Body of pancreas (tissue), 4 donors: ENCODE measurements around the gene ATXN7L1. TPM values are rescaled to one million over a fixed set of nuclear protein-coding genes. Genes with fewer than 3 reads are reported as not detected.

Experiments used
- ATAC-seq: fragments of 150-250 bp; one replicate; pipeline ENCODE4 v1.9.1; 2016
- DNase-seq, 4 donors: peaks; one replicate each; pipeline ENCODE4 v3.0.0-alpha.2; 2019
- H3K27ac ChIP-seq, 4 donors: fragments of 200-600 bp; sonication (generic); 1 replicate in 3 of 4; 2 replicates in 1 of 4; pipeline versions ENCODE4 v1.5.1 to v1.6.1; 2016 to 2019; ENCODE audit warnings: mild to moderate bottlenecking in 1 of 4, mixed read lengths in 1 of 4, moderate library complexity in 1 of 4
- H3K27me3 ChIP-seq, 2 donors: fragments of 200-600 bp; sonication (generic); one replicate each; pipeline ENCODE4 v1.6.0; 2016; ENCODE audit warnings: mild to moderate bottlenecking in 1 of 2
- H3K36me3 ChIP-seq, 2 donors: fragments of 200-600 bp; sonication (generic); replicated peaks in 1 of 2; 2 replicates each; pipeline ENCODE4 v1.5.1; 2016; ENCODE audit warnings: low read depth in 2 of 2; ENCODE audit not compliant: insufficient read depth in 1 of 2
- H3K4me1 ChIP-seq: fragments of 200-600 bp; sonication (generic); one replicate; pipeline ENCODE4 v1.6.0; 2016
- H3K4me3 ChIP-seq, 2 donors: fragments of 200-600 bp; sonication (generic); 1 replicate in 1 of 2; 2 replicates in 1 of 2; pipeline ENCODE4 v1.5.1; 2016 to 2019
- H3K9me3 ChIP-seq, 3 donors: fragments of 200-600 bp; sonication (generic); 1 replicate in 2 of 3; 2 replicates in 1 of 3; pipeline ENCODE4 v1.5.1; 2016
- POLR2A ChIP-seq, 3 donors: fragments of 450-650 bp; IDR thresholded peaks; one replicate each; pipeline ENCODE4 v1.6.1; 2016; ENCODE audit warnings: antibody characterized with exemption in 3 of 3, mild to moderate bottlenecking in 2 of 3
- WGBS, 2 donors: methylation state at CpG; one replicate each; pipeline ENCODE4 v1.1.5; 2017; 5-methylcytosine and 5-hydroxymethylcytosine counted together
- intact Hi-C: fragments of 100-400 bp; cut with DNase I; formaldehyde crosslinking; loops from one replicate; pipeline ENCODE4 v1.15.1; 2023
- total RNA-seq, 2 donors: library from RNA; depleted of rRNA; stranded (reverse); fragments of >200 nt; gene quantifications; one replicate each; pipeline ENCODE4 v1.1.0, GENCODE V29; 2016
- TF ChIP-seq, protein P1 (sequence below), 7 experiments: fragments of 450-650 bp in 4 of 7; fragments of 200-600 bp in 3 of 7; sonication (generic) in 3 of 7; IDR thresholded peaks; one replicate each; pipeline ENCODE4 v1.5.1; 2016 to 2019; ENCODE audit warnings: antibody characterized with exemption in 7 of 7

ATXN7L1 gene
- total RNA-seq, 2 donors from 2014 or later: 6.6 to 8.0 TPM

DNA sequence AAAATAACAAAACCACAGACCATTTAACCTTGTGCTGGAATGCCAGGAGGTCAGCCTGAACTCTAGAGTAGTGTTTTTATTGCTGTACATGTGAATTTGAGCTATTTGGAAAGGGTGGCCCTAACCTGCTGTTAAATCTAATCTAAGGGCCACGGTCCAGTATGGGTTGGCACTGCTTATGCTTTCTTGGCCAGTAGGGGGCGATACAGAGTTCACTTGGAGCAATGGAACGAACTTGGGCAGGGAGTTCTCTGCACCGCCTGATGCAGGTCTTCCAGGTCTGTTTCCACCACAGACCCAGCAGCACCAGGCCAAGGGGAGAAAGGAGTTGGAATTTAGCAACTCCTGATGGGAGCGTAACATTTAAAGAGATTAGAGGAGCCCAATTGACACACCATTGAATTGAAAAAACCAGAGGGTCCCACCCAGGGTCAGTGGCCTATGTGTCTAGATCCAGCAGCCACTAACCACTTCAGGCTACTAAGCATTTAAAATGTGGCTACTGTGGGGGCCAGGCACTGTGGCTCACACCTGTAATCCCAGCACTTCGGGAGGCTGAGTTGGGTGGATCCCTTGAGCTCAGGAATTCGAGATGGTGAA is 219.4 kb downstream of the ATXN7L1 start:
- H3K4me3 ChIP-seq: no peak overlapping the region
- peaks cover 34% of the 10 kb centered on the region for H3K4me1 ChIP-seq
- H3K27me3 ChIP-seq: no peaks in the 10 kb centered on the region
- H3K27ac ChIP-seq: no peak overlapping the region
- intact Hi-C loops: loop anchor here (10.0 kb wide), 1 partner anchor 388 kb away; no protein-coding TSS in a partner anchor
- peak; percentile 31 to 60 (median 56) for DNase-seq
- H3K9me3 ChIP-seq: no peaks in the 10 kb centered on the region
- no peaks in the 10 kb centered on the region for H3K36me3 ChIP-seq
- TF ChIP-seq, protein P1, sequence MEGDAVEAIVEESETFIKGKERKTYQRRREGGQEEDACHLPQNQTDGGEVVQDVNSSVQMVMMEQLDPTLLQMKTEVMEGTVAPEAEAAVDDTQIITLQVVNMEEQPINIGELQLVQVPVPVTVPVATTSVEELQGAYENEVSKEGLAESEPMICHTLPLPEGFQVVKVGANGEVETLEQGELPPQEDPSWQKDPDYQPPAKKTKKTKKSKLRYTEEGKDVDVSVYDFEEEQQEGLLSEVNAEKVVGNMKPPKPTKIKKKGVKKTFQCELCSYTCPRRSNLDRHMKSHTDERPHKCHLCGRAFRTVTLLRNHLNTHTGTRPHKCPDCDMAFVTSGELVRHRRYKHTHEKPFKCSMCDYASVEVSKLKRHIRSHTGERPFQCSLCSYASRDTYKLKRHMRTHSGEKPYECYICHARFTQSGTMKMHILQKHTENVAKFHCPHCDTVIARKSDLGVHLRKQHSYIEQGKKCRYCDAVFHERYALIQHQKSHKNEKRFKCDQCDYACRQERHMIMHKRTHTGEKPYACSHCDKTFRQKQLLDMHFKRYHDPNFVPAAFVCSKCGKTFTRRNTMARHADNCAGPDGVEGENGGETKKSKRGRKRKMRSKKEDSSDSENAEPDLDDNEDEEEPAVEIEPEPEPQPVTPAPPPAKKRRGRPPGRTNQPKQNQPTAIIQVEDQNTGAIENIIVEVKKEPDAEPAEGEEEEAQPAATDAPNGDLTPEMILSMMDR (IDR thresholded peaks at IDR 0.05): peak; percentile 24 to 58 (median 48)
- TF ChIP-seq POLR2A (IDR thresholded peaks at IDR 0.05): no peak
- 63 to 100% methylated on average over 4 to 7 of the region's 7 CpGs for WGBS, 2 donors
- no peak for ATAC-seq

DNA sequence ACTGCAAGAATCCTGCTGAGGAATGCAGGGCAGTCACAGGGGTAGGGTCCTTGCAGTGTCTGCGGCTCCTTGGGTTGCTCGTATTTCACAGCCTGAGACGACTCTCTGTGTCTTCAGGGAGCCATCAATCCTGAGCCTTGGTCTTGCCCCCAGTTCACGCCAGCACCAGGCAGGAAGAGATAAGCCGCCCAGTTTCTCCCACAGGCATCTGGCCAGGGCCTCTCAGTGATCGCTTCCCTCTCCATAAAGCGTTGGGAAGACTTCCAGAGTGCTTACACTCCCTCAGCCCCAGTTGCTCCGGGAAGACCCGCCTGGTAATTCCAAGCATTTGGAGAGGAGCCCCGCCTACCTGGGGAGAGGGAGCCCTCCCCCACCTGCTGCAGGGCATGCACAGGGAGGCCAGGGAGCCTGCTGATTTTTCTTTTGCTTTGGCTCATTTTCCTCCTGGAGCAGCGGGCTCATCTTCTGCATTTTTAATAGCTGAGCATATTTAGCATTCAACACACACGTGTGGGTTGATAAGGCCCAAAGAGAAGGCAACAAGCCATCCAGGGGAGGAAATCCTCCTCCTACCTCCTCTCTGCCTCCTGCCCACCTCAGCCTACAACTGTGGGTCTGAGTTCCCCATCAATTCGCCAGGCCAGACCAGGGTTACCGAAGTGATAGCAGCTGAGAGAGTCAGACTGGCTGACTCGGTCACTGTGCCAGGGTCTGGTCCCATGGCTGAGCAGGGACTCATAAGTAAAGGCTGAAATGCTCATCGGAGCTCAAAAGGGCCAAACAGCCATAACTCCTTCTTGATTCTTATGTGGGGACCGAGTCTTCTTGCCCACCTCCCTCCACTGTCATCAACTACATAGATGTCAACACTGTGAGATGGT is 220.7 kb downstream of the ATXN7L1 start:
- Histone ChIP-seq H3K4me3 (no peak overlapping the region), H3K27me3 (no peaks in the 10 kb centered on the region), H3K36me3 (no peaks in the 10 kb centered on the region), H3K9me3 (no peaks in the 10 kb centered on the region), H3K27ac (no peak overlapping the region), H3K4me1 (peaks cover 34% of the 10 kb centered on the region)
- ATAC-seq: peak; percentile 49
- intact Hi-C loops: loop anchor here (10.0 kb wide), 1 partner anchor 389 kb away; no protein-coding TSS in a partner anchor
- WGBS, 2 donors: 40 to 51% methylated on average over 13 to 17 of the region's 17 CpGs
- DNase-seq: peak; percentile 55 to 81 (median 74)
- no peak for TF ChIP-seq POLR2A (IDR thresholded peaks at IDR 0.05)

DNA sequence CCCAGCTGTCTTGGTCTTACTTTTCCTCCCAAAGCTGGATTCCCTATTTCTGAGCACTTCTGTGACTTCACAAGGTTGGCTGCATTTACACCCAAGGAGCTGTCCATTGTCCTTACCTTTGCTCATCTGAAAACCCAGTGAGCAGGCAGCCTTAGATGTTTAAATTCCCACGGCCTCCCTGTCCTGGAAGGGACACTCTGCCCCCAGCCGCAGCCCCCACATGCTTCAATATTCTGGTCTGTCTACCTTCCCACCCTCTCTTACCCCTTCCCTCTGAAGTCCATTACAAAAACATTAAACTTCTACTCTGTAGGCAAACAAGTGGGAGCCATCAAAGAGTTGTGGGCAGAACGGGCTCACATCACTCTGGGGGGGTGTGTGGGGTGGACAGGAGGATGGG is 221.3 kb downstream of the ATXN7L1 start:
- Histone ChIP-seq H3K27ac (no peak overlapping the region), H3K4me3 (no peak overlapping the region), H3K9me3 (no peaks in the 10 kb centered on the region), H3K27me3 (no peaks in the 10 kb centered on the region), H3K4me1 (peaks cover 34% of the 10 kb centered on the region), H3K36me3 (no peaks in the 10 kb centered on the region)
- TF ChIP-seq POLR2A (IDR thresholded peaks at IDR 0.05): no peak
- TF ChIP-seq, protein P1 (IDR thresholded peaks at IDR 0.05): no peak
- ATAC-seq (no peak), DNase-seq (no peak)
- intact Hi-C loops: loop anchor here (10.0 kb wide), 1 partner anchor 390 kb away; no protein-coding TSS in a partner anchor
- whole genome bisulfite sequencing, 2 donors: 66 to 74% methylated on average over 3 of the region's 3 CpGs

DNA sequence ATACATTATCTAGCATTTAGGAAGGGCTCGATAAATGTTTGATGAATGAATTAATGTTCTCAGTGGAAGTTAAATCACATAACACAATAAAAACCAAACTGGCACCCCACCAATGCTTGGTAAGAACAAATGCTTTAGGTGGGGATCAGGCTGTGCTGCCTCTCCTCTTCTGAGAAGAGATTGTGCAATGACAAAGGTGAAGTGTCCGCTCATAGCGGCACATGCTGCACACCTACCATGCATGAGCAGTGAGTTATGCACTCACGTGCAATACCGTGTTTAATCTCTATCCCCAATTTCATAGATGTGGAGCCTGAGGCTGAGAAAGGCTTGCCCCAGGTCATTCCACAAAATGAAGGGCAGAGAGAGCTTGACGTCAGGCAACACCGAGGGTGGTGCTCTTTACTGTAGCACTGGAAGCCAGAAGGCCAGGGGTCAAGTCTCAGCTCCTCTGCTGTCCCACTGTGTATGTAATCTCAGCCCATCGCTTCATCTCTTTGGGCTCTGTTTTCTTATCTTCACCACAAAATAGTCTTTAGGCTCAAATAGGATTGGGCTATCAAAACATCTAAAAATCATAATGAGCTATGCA is 222.2 kb downstream of the ATXN7L1 start:
- WGBS, 2 donors: 92% methylated on average over 8 of the region's 8 CpGs
- no peaks in the 10 kb centered on the region for H3K36me3 ChIP-seq
- no peak for DNase-seq
- no peaks in the 10 kb centered on the region for H3K27me3 ChIP-seq
- H3K27ac ChIP-seq: peak overlapping the region in 1 of 4 donors; percentile 7
- intact Hi-C loops: loop anchor here (10.0 kb wide), 1 partner anchor 391 kb away; no protein-coding TSS in a partner anchor
- H3K4me1 ChIP-seq: peaks cover 36% of the 10 kb centered on the region
- ATAC-seq: no peak
- no peaks in the 10 kb centered on the region for H3K9me3 ChIP-seq
- TF ChIP-seq, protein P1 (IDR thresholded peaks at IDR 0.05): no peak
- no peak for TF ChIP-seq POLR2A (IDR thresholded peaks at IDR 0.05)
- H3K4me3 ChIP-seq: no peak overlapping the region
